ENCODE measurements around the gene PKD2L2. TPM values are rescaled to one million over a fixed set of nuclear protein-coding genes. Genes with fewer than 3 reads are reported as not detected.
A peak's percentile ranks its signal among the peaks of the same experiment; 100 is the strongest.

PKD2L2 gene
- total and polyA plus RNA-seq, 10 of the 15 experiments (the other 5 are each of a cell fraction or from before 2014, with no cell fraction given): 0.11 to 0.86 (median 0.26) TPM; not detected in 4

DNA sequence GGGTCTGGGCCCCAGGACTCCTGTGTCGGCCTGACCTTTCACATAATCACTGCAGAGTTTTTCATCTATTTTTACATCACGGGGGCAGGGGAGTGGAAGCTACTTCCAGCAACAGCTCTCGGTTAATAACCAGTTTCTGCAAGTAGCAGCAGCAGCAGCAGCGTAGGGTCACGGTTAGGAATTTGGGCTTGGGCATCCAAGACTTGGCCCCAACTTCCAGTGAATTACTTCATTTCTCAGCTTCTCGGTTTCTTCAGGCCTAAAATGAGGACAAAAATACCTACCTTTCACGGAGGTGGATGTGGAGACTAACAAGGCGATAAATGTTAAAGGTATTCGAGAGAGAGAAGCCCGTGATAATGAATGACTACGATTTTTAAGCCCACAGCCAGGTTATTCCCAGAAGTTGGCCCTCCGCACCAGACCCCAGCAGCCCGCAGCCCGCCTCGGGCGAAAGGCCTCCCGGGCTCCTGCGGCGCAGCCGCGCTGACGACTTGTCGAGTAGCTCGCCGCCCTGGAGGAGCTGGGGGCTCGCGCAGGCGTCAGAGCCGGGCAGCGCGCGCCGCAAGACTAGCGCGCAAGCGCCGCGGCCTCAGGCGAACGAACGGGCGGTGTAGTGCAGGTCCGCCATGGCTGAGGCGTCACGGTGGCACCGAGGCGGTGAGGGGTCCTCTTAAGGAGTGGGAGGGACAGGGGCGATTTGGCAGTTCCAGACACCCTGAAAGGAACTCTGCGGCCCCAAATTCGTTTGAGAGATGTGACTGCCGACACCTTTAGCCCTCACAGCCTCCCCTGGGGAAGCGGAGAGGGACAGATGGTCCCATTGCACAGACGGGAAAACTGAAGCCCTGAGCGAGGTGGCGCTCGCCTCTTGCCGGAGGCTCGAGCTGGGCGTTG, at the start of gene PKD2L2 (continued):
- TF ChIP-seq CEBPZ (IDR thresholded peaks at IDR 0.05; ENCODE audit: low read depth, low read length): no peak
- TF ChIP-seq ASH2L (IDR thresholded peaks at IDR 0.05; ENCODE audit: borderline replicate concordance, low read depth): no peak
- no peak for TF ChIP-seq E4F1 (IDR thresholded peaks at IDR 0.05; ENCODE audit: borderline replicate concordance, partially characterized antibody)
- TF ChIP-seq BCLAF1 (IDR thresholded peaks at IDR 0.05): no peak
- no peak; the same call in 1 of the 2 replicates for TF ChIP-seq CHD4 (IDR thresholded peaks at IDR 0.05)
- no peak for TF ChIP-seq GABPA (IDR thresholded peaks at IDR 0.05; ENCODE audit: low read depth)
- no peak for TF ChIP-seq SUZ12 (IDR thresholded peaks at IDR 0.05; ENCODE audit: unreplicated experiment)
- TF ChIP-seq RAD51 (IDR thresholded peaks at IDR 0.05): peak; percentile 21; the same call in 1 of the 2 replicates
- no peak for TF ChIP-seq IRF4 (IDR thresholded peaks at IDR 0.05; ENCODE audit: low read depth, low read length)
- peak; percentile 91 for TF ChIP-seq NRF1 (conservative IDR thresholded peaks at IDR 0.05; ENCODE audit: low read depth, low read length)
- no peak for TF ChIP-seq RAD21 (IDR thresholded peaks at IDR 0.05; ENCODE audit: insufficient read depth, low read depth, low read length)
- no peak for TF ChIP-seq BCL11A (IDR thresholded peaks at IDR 0.05; ENCODE audit: low read depth, low read length)
- TF ChIP-seq CEBPB (IDR thresholded peaks at IDR 0.05; ENCODE audit: borderline replicate concordance in 1 of 2, low read depth in 2 of 2, low read length in 2 of 2): no peak
- peak; percentile 63 for TF ChIP-seq NKRF (conservative IDR thresholded peaks at IDR 0.05)
- TF ChIP-seq, protein P1, sequence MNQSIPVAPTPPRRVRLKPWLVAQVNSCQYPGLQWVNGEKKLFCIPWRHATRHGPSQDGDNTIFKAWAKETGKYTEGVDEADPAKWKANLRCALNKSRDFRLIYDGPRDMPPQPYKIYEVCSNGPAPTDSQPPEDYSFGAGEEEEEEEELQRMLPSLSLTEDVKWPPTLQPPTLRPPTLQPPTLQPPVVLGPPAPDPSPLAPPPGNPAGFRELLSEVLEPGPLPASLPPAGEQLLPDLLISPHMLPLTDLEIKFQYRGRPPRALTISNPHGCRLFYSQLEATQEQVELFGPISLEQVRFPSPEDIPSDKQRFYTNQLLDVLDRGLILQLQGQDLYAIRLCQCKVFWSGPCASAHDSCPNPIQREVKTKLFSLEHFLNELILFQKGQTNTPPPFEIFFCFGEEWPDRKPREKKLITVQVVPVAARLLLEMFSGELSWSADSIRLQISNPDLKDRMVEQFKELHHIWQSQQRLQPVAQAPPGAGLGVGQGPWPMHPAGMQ (IDR thresholded peaks at IDR 0.05; ENCODE audit: borderline replicate concordance): no peak
- peak; percentile 98 for TF ChIP-seq SMARCA5 (IDR thresholded peaks at IDR 0.05)
